ENCODE data around the gene CPNE8. TPM values are rescaled to one million over a fixed set of nuclear protein-coding genes. Genes with fewer than 3 reads are reported as not detected.

Gene CPNE8
- total RNA-seq, 4 donors from 2014 or later, result 12.1 to 38.3 (median 13.4) TPM

GRCh38 chr12:38625306-38625705 is 280.1 kb downstream of the CPNE8 start:
- no peak for TF ChIP-seq POLR2AphosphoS5 (IDR thresholded peaks at IDR 0.05)
- no peak for TF ChIP-seq EP300 (IDR thresholded peaks at IDR 0.05)
- TF ChIP-seq POLR2A (IDR thresholded peaks at IDR 0.05), result no peak
- TF ChIP-seq CTCF (IDR thresholded peaks at IDR 0.05), result no peak
- Histone ChIP-seq H3K27ac (no peak overlapping the region), H3K27me3 (no peaks in the 10 kb centered on the region), H3K4me1 (no peaks in the 10 kb centered on the region), H3K36me3 (no peaks in the 10 kb centered on the region), H3K4me3 (no peak overlapping the region), H3K9me3 (no peaks in the 10 kb centered on the region)
- WGBS, result 68% methylated on average over 5 of the region's 5 CpGs
- no peak for DNase-seq (ENCODE audit: low spot score in 2 of 2)

- Histone ChIP-seq H3K36me3 (no peaks in the 10 kb centered on the region), H3K27me3 (no peaks in the 10 kb centered on the region), H3K9me3 (no peaks in the 10 kb centered on the region), H3K27ac (no peak overlapping the region), H3K4me1 (no peaks in the 10 kb centered on the region), H3K4me3 (no peak overlapping the region)
- DNase-seq (ENCODE audit: low spot score in 2 of 2), result no peak
- 59% methylated on average over 2 of the region's 2 CpGs for WGBS
- TF ChIP-seq POLR2AphosphoS5 (IDR thresholded peaks at IDR 0.05), result no peak
- TF ChIP-seq POLR2A (IDR thresholded peaks at IDR 0.05), result no peak
- TF ChIP-seq EP300 (IDR thresholded peaks at IDR 0.05), result no peak
- no peak for TF ChIP-seq CTCF (IDR thresholded peaks at IDR 0.05)
Observed at GRCh38 chr12:38614171-38614570, 291.2 kb downstream of the CPNE8 start.

GRCh38 chr12:38610808-38611350 is 294.5 kb downstream of the CPNE8 start:
- no peaks in the 10 kb centered on the region for H3K36me3 ChIP-seq
- no peak for DNase-seq (ENCODE audit: low spot score in 2 of 2)
- TF ChIP-seq EP300 (IDR thresholded peaks at IDR 0.05), result no peak
- H3K4me1 ChIP-seq, result no peaks in the 10 kb centered on the region
- no peaks in the 10 kb centered on the region for H3K27me3 ChIP-seq
- H3K9me3 ChIP-seq, result no peaks in the 10 kb centered on the region
- no peak overlapping the region for H3K27ac ChIP-seq
- WGBS, result 68% methylated on average over 2 of the region's 2 CpGs
- H3K4me3 ChIP-seq, result no peak overlapping the region

- H3K9me3 ChIP-seq, result no peaks in the 10 kb centered on the region
- 86% methylated on average over 1 of the region's 1 CpG for WGBS
Observed at GRCh38 chr12:38607295-38607694, 298.1 kb downstream of the CPNE8 start.

More at GRCh38 chr12:38607295-38607694, 298.1 kb downstream of the CPNE8 start:
- H3K4me3 ChIP-seq, result no peak overlapping the region
- no peaks in the 10 kb centered on the region for H3K4me1 ChIP-seq
- DNase-seq (ENCODE audit: low spot score in 2 of 2), result no peak
- no peaks in the 10 kb centered on the region for H3K36me3 ChIP-seq
- no peaks in the 10 kb centered on the region for H3K27me3 ChIP-seq
- H3K27ac ChIP-seq, result no peak overlapping the region
- TF ChIP-seq POLR2A (IDR thresholded peaks at IDR 0.05) (no peak), EP300 (IDR thresholded peaks at IDR 0.05) (no peak)
